H9 (cell line): Measurements from ENCODE around the gene ABCE1. TPM values are rescaled to one million over a fixed set of nuclear protein-coding genes. Genes with fewer than 3 reads are reported as not detected.
A peak's percentile ranks its signal among the peaks of the same experiment; 100 is the strongest.

ENCODE experiments used
- DNase-seq: peaks from one replicate; pipeline ENCODE4 v3.0.0-alpha.2; 2017
- H2AFZ ChIP-seq: one replicate; pipeline ENCODE4 v1.6.1; 2013; ENCODE audit warnings: mild to moderate bottlenecking, low read length, control low read depth, moderate library complexity
- H2AK5ac ChIP-seq: 2 replicates; pipeline ENCODE4 v1.6.1; 2013; ENCODE audit warnings: low read length, control low read depth, mixed read lengths; ENCODE audit not compliant: insufficient read length
- H2BK120ac ChIP-seq: one replicate; pipeline ENCODE4 v1.6.1; 2013; ENCODE audit warnings: low read depth, mild to moderate bottlenecking, low read length, control low read depth, inconsistent platforms; ENCODE audit not compliant: poor library complexity, severe bottlenecking
- H2BK12ac ChIP-seq: 2 replicates; pipeline ENCODE4 v1.6.1; 2013; ENCODE audit warnings: low read length, control low read depth, mixed read lengths, low read depth; ENCODE audit not compliant: insufficient read length
- H2BK15ac ChIP-seq: 2 replicates; pipeline ENCODE4 v1.6.1; 2013; ENCODE audit warnings: low read depth, low read length, control low read depth
- H2BK20ac ChIP-seq: one replicate; pipeline ENCODE4 v1.6.1; 2013; ENCODE audit warnings: low read depth, mild to moderate bottlenecking, low read length, control low read depth, inconsistent platforms; ENCODE audit not compliant: poor library complexity, severe bottlenecking
- H2BK5ac ChIP-seq: 2 replicates; pipeline ENCODE4 v1.6.1; 2013; ENCODE audit warnings: low read length, control low read depth, mixed read lengths; ENCODE audit not compliant: insufficient read length
- H3K14ac ChIP-seq: 2 replicates; pipeline ENCODE4 v1.6.1; 2013; ENCODE audit warnings: low read length, control low read depth; ENCODE audit not compliant: insufficient read depth
- H3K18ac ChIP-seq: 2 replicates; pipeline ENCODE4 v1.6.1; 2013; ENCODE audit warnings: low read depth, mild to moderate bottlenecking, mixed read lengths, low read length, control low read depth; ENCODE audit not compliant: insufficient read length
- H3K23ac ChIP-seq: 2 replicates; pipeline ENCODE4 v1.6.1; 2013; ENCODE audit warnings: low read length, control low read depth, mixed read lengths, low read depth; ENCODE audit not compliant: insufficient read length
- H3K23me2 ChIP-seq: 2 replicates; pipeline ENCODE4 v1.6.1; 2013; ENCODE audit warnings: low read depth, mild to moderate bottlenecking, mixed read lengths, low read length, control low read depth; ENCODE audit not compliant: insufficient read length, poor library complexity, severe bottlenecking
- H3K27ac ChIP-seq: 2 replicates; pipeline ENCODE4 v1.5.1; 2013; ENCODE audit warnings: low read length, control low read depth, mixed read lengths, low read depth; ENCODE audit not compliant: insufficient read length
- H3K27me3 ChIP-seq: 2 replicates; pipeline ENCODE4 v1.6.1; 2013; ENCODE audit warnings: low read length, control low read depth, inconsistent platforms; ENCODE audit not compliant: insufficient read depth
- H3K4ac ChIP-seq: 2 replicates; pipeline ENCODE4 v1.6.1; 2013; ENCODE audit warnings: low read depth, mild to moderate bottlenecking, control low read depth, inconsistent platforms, low read length, moderate library complexity
- H3K4me1 ChIP-seq: 2 replicates; pipeline ENCODE4 v1.6.1; 2013; ENCODE audit warnings: low read length, control low read depth, inconsistent platforms; ENCODE audit not compliant: insufficient read depth
- H3K4me2 ChIP-seq: 2 replicates; pipeline ENCODE4 v1.6.1; 2013; ENCODE audit warnings: low read length, control low read depth, mixed read lengths; ENCODE audit not compliant: insufficient read length, insufficient read depth
- H3K56ac ChIP-seq: 2 replicates; pipeline ENCODE4 v1.6.1; 2013; ENCODE audit warnings: low read depth, mild to moderate bottlenecking, mixed read lengths, low read length, control low read depth; ENCODE audit not compliant: insufficient read length
- H3K79me1 ChIP-seq: 2 replicates; pipeline ENCODE4 v1.6.1; 2013; ENCODE audit warnings: low read depth, mild to moderate bottlenecking, moderate library complexity, low read length, control low read depth, inconsistent platforms; ENCODE audit not compliant: insufficient read depth, poor library complexity, severe bottlenecking
- H3K79me2 ChIP-seq: 2 replicates; pipeline ENCODE4 v1.6.1; 2013; ENCODE audit warnings: low read length, control low read depth, inconsistent platforms; ENCODE audit not compliant: insufficient read depth
- H3K9ac ChIP-seq: 2 replicates; pipeline ENCODE4 v1.6.1; 2013; ENCODE audit warnings: low read length, control low read depth, mixed read lengths; ENCODE audit not compliant: insufficient read length; ENCODE audit errors: extremely low read depth
- H3K9me3 ChIP-seq: one replicate; pipeline ENCODE4 v1.6.1; 2013; ENCODE audit warnings: low read depth, low read length, inconsistent platforms; ENCODE audit not compliant: control insufficient read depth
- H3T11ph ChIP-seq: one replicate; pipeline ENCODE4 v1.6.1; 2013; ENCODE audit warnings: mild to moderate bottlenecking, low read length, control low read depth, inconsistent platforms
- H4K20me1 ChIP-seq: one replicate; pipeline ENCODE4 v1.6.1; 2013; ENCODE audit not compliant: control insufficient read depth, insufficient read length, insufficient read depth
- H4K5ac ChIP-seq: 2 replicates; pipeline ENCODE4 v1.6.1; 2013; ENCODE audit warnings: low read depth, mild to moderate bottlenecking, mixed read lengths, low read length, control low read depth; ENCODE audit not compliant: insufficient read length
- H4K8ac ChIP-seq: replicated peaks from 2 replicates; pipeline ENCODE4 v1.6.1; 2013; ENCODE audit warnings: low read length, control low read depth, mixed read lengths, low read depth; ENCODE audit not compliant: insufficient read length
- H4K91ac ChIP-seq: 2 replicates; pipeline ENCODE4 v1.6.1; 2013; ENCODE audit warnings: low read depth, mild to moderate bottlenecking, moderate library complexity, mixed read lengths, low read length, control low read depth; ENCODE audit not compliant: insufficient read length
- H3K27ac Mint-ChIP-seq, 3 experiments: 2 replicates in 2 of 3; 3 replicates in 1 of 3; pipeline ENCODE4 v1.8.0; 2020 to 2021; ENCODE audit warnings: mixed read lengths in 3 of 3, mild to moderate bottlenecking in 1 of 3, moderate library complexity in 1 of 3
- H3K27me3 Mint-ChIP-seq: 2 replicates; pipeline ENCODE4 v1.8.0; 2021; ENCODE audit warnings: low read depth, mild to moderate bottlenecking, moderate library complexity, mixed read lengths
- H3K36me3 Mint-ChIP-seq, 3 experiments: 2 replicates in 2 of 3; 3 replicates in 1 of 3; pipeline ENCODE4 v1.8.0; 2020 to 2021; ENCODE audit warnings: low read depth in 3 of 3, mixed read lengths in 3 of 3; ENCODE audit not compliant: insufficient read depth in 1 of 3
- H3K4me1 Mint-ChIP-seq, 2 experiments: 2 replicates each; pipeline ENCODE4 v1.8.0; 2020; ENCODE audit warnings: mixed read lengths in 2 of 2
- H3K4me3 Mint-ChIP-seq, 2 experiments: 2 replicates in 1 of 2; 3 replicates in 1 of 2; pipeline ENCODE4 v1.8.0; 2020 to 2021; ENCODE audit warnings: mild to moderate bottlenecking in 2 of 2, mixed read lengths in 2 of 2, moderate library complexity in 1 of 2
- H3K9me3 Mint-ChIP-seq, 2 experiments: 2 replicates in 1 of 2; 3 replicates in 1 of 2; pipeline ENCODE4 v1.8.0; 2020; ENCODE audit warnings: mild to moderate bottlenecking in 2 of 2, mixed read lengths in 2 of 2, moderate library complexity in 1 of 2
- CTCF ChIP-seq: fragments of 200-600 bp; sonication (generic); conservative IDR thresholded peaks from 3 replicates; pipeline ENCODE4 v1.8.0; 2021; ENCODE audit warnings: antibody characterized with exemption, mild to moderate bottlenecking
- WGBS: extraction: QIAGEN DNeasy Blood & Tissue Kit; methylation state at CpG from one replicate; pipeline ENCODE4 v1.1.7; 2013; ENCODE audit warnings: missing lambda C conversion rate, low lambda C conversion rate, mixed read lengths; ENCODE audit not compliant: insufficient read length; ENCODE audit errors: extremely low coverage; 5-methylcytosine and 5-hydroxymethylcytosine counted together
- total RNA-seq: library from RNA; stranded (reverse); gene quantifications from 2 replicates; pipeline ENCODE4 v1.2.1, GENCODE V29; 2021

Gene ABCE1
- total RNA-seq, 1 experiment from 2014 or later: 112 TPM

- H2BK12ac ChIP-seq: no peak overlapping the region
- H4K8ac ChIP-seq: no peak overlapping the region
- H3K23me2 ChIP-seq: no peaks in the 10 kb centered on the region
- no peak overlapping the region for H3K18ac ChIP-seq
- H3T11ph ChIP-seq: no peak overlapping the region
- no peak overlapping the region for H2AFZ ChIP-seq
- no peak overlapping the region for H3K23ac ChIP-seq
- no peak overlapping the region for H3K4ac ChIP-seq
- no peaks in the 10 kb centered on the region for H3K79me1 ChIP-seq
- H4K5ac ChIP-seq: no peak overlapping the region
- no peaks in the 10 kb centered on the region for H3K27me3 ChIP-seq
- H3K9me3 ChIP-seq: no peaks in the 10 kb centered on the region
- peaks cover 0 to 2% of the 10 kb centered on the region in 2 experiments; a peak in 1 of 5 replicates for H3K9me3 Mint-ChIP-seq
- H3K27ac Mint-ChIP-seq: peak overlapping the region in 1 of 3 experiments; percentile 63; a peak in 2 of 7 replicates
- no peak overlapping the region for H2BK120ac ChIP-seq
- no peaks in the 10 kb centered on the region for H4K20me1 ChIP-seq
- no CpG with 5 or more reads among the region's 2 CpGs for WGBS
- no peak for DNase-seq
- no peak overlapping the region for H2AK5ac ChIP-seq
- no peak overlapping the region for H3K27ac ChIP-seq
- H3K4me2 ChIP-seq: no peak overlapping the region
- TF ChIP-seq CTCF: no peak
- peak overlapping the region in 1 of 2 experiments; percentile 24; a peak in 1 of 5 replicates for H3K4me3 Mint-ChIP-seq
- no peak overlapping the region for H2BK5ac ChIP-seq
- H3K56ac ChIP-seq: no peak overlapping the region
- H2BK20ac ChIP-seq: no peak overlapping the region
- no peak overlapping the region for H3K9ac ChIP-seq
- no peaks in the 10 kb centered on the region for H3K27me3 Mint-ChIP-seq
- no peaks in the 10 kb centered on the region for H3K79me2 ChIP-seq
- no peak overlapping the region for H3K14ac ChIP-seq
- no peak overlapping the region for H2BK15ac ChIP-seq
- no peaks in the 10 kb centered on the region for H3K4me1 ChIP-seq
- no peak overlapping the region for H4K91ac ChIP-seq
- H3K36me3 Mint-ChIP-seq: peaks cover 5 to 11% (median 6%) of the 10 kb centered on the region in 3 experiments; a peak in 6 of 7 replicates
- H3K4me1 Mint-ChIP-seq: peaks cover 23 to 29% of the 10 kb centered on the region in 2 experiments
Measured at GRCh38 chr4:145066063-145066501, 32.0 kb upstream of the ABCE1 start.
